Thoracic aorta (tissue), 2 donors: ENCODE measurements around the gene THEM5. TPM values are rescaled to one million over a fixed set of nuclear protein-coding genes. Genes with fewer than 3 reads are reported as not detected.

Experiments used
- ATAC-seq: fragments of 150-250 bp; one replicate; pipeline ENCODE4 v1.8.0; 2017; ENCODE audit warnings: low read depth; ENCODE audit not compliant: insufficient number of reproducible peaks, low FRiP score
- DNase-seq: peaks from one replicate; pipeline ENCODE4 v3.0.0-alpha.2; 2020; ENCODE audit warnings: low spot score
- H3K27ac ChIP-seq, 2 donors: fragments of 200-600 bp; sonication (generic); 1 replicate in 1 of 2; 2 replicates in 1 of 2; pipeline ENCODE4 v1.5.1; 2016; ENCODE audit warnings: mild to moderate bottlenecking in 2 of 2, moderate library complexity in 2 of 2
- H3K27me3 ChIP-seq: fragments of 200-600 bp; sonication (generic); replicated peaks from 2 replicates; pipeline ENCODE4 v1.6.0; 2016; ENCODE audit warnings: mild to moderate bottlenecking; ENCODE audit not compliant: insufficient read depth
- H3K36me3 ChIP-seq: fragments of 200-600 bp; sonication (generic); one replicate; pipeline ENCODE4 v1.5.1; 2016
- H3K4me1 ChIP-seq, 2 donors: fragments of 200-600 bp; sonication (generic); 1 replicate in 1 of 2; 2 replicates in 1 of 2; pipeline versions ENCODE4 v1.5.1 to v1.6.0; 2016; ENCODE audit warnings: low read depth in 2 of 2, mild to moderate bottlenecking in 1 of 2; ENCODE audit not compliant: control insufficient read depth in 1 of 2
- H3K4me3 ChIP-seq: fragments of 200-600 bp; sonication (generic); 2 replicates; pipeline ENCODE4 v1.5.1; 2016; ENCODE audit warnings: mild to moderate bottlenecking
- H3K9me3 ChIP-seq: fragments of 200-600 bp; sonication (generic); 2 replicates; pipeline ENCODE4 v1.5.1; 2016
- CTCF ChIP-seq: fragments of 200-600 bp; sonication (generic); IDR thresholded peaks from one replicate; pipeline ENCODE4 v1.5.1; 2019; ENCODE audit warnings: antibody characterized with exemption
- total RNA-seq, 2 donors: library from RNA; depleted of rRNA; stranded (reverse); fragments of >200 nt; gene quantifications; one replicate each; pipeline versions ENCODE4 v1.1.0 to v1.2.3, GENCODE V29; 2016

THEM5 gene
- total RNA-seq, 2 donors from 2014 or later: not detected

- DNase-seq (no peak), ATAC-seq (no peak)
- TF ChIP-seq CTCF: no peak
- Histone ChIP-seq H3K36me3 (no peaks in the 10 kb centered on the region), H3K9me3 (no peaks in the 10 kb centered on the region), H3K4me3 (no peak overlapping the region), H3K4me1 (no peaks in the 10 kb centered on the region), H3K27ac (no peak overlapping the region), H3K27me3 (no peaks in the 10 kb centered on the region)
Measured at GRCh38 chr1:151819976-151820623, 33.4 kb downstream of the THEM5 start.

- no peaks in the 10 kb centered on the region for H3K36me3 ChIP-seq
- no peak for TF ChIP-seq CTCF
- H3K4me3 ChIP-seq: no peak overlapping the region
- no peaks in the 10 kb centered on the region for H3K27me3 ChIP-seq
- H3K4me1 ChIP-seq: no peaks in the 10 kb centered on the region
- ATAC-seq: no peak
- DNase-seq: no peak
- no peak overlapping the region for H3K27ac ChIP-seq
- H3K9me3 ChIP-seq: no peaks in the 10 kb centered on the region
Measured at GRCh38 chr1:151819227-151819835, 34.2 kb downstream of the THEM5 start.

- H3K27ac ChIP-seq: no peak overlapping the region
- H3K4me3 ChIP-seq: no peak overlapping the region
- no peaks in the 10 kb centered on the region for H3K27me3 ChIP-seq
- ATAC-seq (no peak), DNase-seq (no peak)
- H3K36me3 ChIP-seq: no peaks in the 10 kb centered on the region
- H3K9me3 ChIP-seq: no peaks in the 10 kb centered on the region
- no peaks in the 10 kb centered on the region for H3K4me1 ChIP-seq
- TF ChIP-seq CTCF: no peak
Measured at GRCh38 chr1:151817353-151817730, 36.2 kb downstream of the THEM5 start.

- Histone ChIP-seq H3K9me3 (no peaks in the 10 kb centered on the region), H3K4me3 (no peak overlapping the region), H3K27me3 (no peaks in the 10 kb centered on the region), H3K4me1 (no peaks in the 10 kb centered on the region), H3K27ac (no peak overlapping the region), H3K36me3 (no peaks in the 10 kb centered on the region)
- ATAC-seq (no peak), DNase-seq (no peak)
- TF ChIP-seq CTCF: no peak
Measured at GRCh38 chr1:151816548-151817352, 36.8 kb downstream of the THEM5 start.

- ATAC-seq (no peak), DNase-seq (no peak)
- no peak overlapping the region for H3K4me3 ChIP-seq
- H3K27me3 ChIP-seq: no peaks in the 10 kb centered on the region
- H3K27ac ChIP-seq: no peak overlapping the region
- no peaks in the 10 kb centered on the region for H3K36me3 ChIP-seq
- no peak for TF ChIP-seq CTCF
- no peaks in the 10 kb centered on the region for H3K4me1 ChIP-seq
- H3K9me3 ChIP-seq: no peaks in the 10 kb centered on the region
Measured at GRCh38 chr1:151815716-151816327, 37.7 kb downstream of the THEM5 start.
